AG04450 (cell line): Measurements from ENCODE around the gene NAP1L4. TPM values are rescaled to one million over a fixed set of nuclear protein-coding genes. Genes with fewer than 3 reads are reported as not detected.
A peak's percentile ranks its signal among the peaks of the same experiment; 100 is the strongest.

Experiments used
- CTCF ChIA-PET: fragments of 300-600, 350-600 bp; formaldehyde crosslinking; extraction: SDS; loops from one replicate; lab custom pipeline; 2022; ENCODE audit warnings: antibody characterized with exemption, inconsistent platforms; lab: Charles Lee
- POLR2A ChIA-PET: fragments of 350-600 bp; formaldehyde crosslinking; extraction: SDS; loops from one replicate; lab custom pipeline; 2021; ENCODE audit warnings: antibody characterized with exemption, inconsistent platforms; lab: Yijun Ruan, JAX
- DNase-seq: peaks from one replicate; pipeline ENCODE4 v3.0.0-alpha.2; 2011; ENCODE audit warnings: low read depth, low spot score
- H3K27ac ChIP-seq: one replicate; pipeline ENCODE4 v1.5.1; 2012; ENCODE audit warnings: low read depth, low read length, control low read depth
- H3K27me3 ChIP-seq: one replicate; pipeline ENCODE4 v1.6.0; 2012; ENCODE audit warnings: low read length; ENCODE audit not compliant: control insufficient read depth, insufficient read depth
- H3K4me3 ChIP-seq: 2 replicates; pipeline ENCODE4 v1.5.1; 2011; ENCODE audit warnings: mild to moderate bottlenecking, low read depth, low read length, control low read depth
- H3K9me3 ChIP-seq: 2 replicates; pipeline ENCODE4 v1.5.1; 2012; ENCODE audit warnings: low read length; ENCODE audit not compliant: control insufficient read depth, insufficient read depth
- polyA plus RNA-seq: library from polyadenylated mRNA; depleted of rRNA; stranded (reverse); fragments of >200 nt; gene quantifications from 2 replicates; pipeline ENCODE4 v1.2.3, GENCODE V29; 2011
- TF ChIP-seq, protein P1 (sequence below): IDR thresholded peaks from 2 replicates; pipeline ENCODE4 v1.5.1; 2011; ENCODE audit warnings: low read depth, low read length, control low read depth, inconsistent platforms

Gene NAP1L4
- polyA plus RNA-seq, 1 experiment, result 107 TPM

DNA sequence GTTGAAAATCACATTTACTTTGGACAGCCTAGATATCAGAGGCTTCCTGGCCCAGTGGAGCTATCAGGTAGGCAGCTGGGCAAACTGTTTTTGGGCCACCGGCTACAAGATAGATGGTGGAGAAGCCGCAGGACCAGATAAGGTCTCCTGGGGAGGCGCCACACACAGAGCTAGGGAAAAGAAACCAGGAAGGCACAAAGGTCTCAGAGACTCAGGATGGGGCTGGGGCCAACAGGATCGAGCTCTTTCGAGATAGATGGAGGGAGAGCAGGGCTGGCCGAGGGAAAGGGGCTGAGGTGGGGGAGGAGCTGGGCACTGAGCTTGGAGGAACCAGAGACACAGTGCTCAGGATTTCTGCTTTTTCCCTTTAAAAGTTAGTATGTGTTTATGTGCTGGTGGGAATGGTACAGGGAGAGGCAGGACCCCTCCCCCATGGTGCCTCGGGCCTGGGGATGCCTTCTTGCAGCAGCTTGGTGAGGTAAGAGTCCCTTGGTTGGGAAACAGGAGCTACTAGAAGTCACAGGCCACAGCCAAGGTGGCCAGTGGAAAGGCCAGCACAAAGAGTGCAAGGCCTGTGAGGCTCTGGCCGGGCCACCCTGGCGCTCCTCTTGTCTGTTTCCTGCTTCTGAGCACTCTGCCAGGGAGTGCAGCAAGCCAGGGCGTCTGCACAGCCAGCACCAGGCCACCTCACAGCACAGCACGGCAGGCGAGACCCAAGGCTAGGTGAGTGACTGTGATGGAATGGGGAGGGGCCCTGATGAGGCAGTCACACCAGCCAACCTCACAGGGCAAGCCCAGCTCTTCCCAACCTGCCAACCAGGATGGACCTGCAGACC lies 11.5 kb upstream of the NAP1L4 start:
- Histone ChIP-seq H3K4me3 (no peak overlapping the region), H3K27me3 (no peaks in the 10 kb centered on the region), H3K27ac (no peak overlapping the region), H3K9me3 (no peaks in the 10 kb centered on the region)
- TF ChIP-seq, protein P1, sequence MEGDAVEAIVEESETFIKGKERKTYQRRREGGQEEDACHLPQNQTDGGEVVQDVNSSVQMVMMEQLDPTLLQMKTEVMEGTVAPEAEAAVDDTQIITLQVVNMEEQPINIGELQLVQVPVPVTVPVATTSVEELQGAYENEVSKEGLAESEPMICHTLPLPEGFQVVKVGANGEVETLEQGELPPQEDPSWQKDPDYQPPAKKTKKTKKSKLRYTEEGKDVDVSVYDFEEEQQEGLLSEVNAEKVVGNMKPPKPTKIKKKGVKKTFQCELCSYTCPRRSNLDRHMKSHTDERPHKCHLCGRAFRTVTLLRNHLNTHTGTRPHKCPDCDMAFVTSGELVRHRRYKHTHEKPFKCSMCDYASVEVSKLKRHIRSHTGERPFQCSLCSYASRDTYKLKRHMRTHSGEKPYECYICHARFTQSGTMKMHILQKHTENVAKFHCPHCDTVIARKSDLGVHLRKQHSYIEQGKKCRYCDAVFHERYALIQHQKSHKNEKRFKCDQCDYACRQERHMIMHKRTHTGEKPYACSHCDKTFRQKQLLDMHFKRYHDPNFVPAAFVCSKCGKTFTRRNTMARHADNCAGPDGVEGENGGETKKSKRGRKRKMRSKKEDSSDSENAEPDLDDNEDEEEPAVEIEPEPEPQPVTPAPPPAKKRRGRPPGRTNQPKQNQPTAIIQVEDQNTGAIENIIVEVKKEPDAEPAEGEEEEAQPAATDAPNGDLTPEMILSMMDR, result no peak
- DNase-seq, result no peak
- CTCF ChIA-PET, result no interaction called here
- POLR2A ChIA-PET, result no interaction called here

DNA sequence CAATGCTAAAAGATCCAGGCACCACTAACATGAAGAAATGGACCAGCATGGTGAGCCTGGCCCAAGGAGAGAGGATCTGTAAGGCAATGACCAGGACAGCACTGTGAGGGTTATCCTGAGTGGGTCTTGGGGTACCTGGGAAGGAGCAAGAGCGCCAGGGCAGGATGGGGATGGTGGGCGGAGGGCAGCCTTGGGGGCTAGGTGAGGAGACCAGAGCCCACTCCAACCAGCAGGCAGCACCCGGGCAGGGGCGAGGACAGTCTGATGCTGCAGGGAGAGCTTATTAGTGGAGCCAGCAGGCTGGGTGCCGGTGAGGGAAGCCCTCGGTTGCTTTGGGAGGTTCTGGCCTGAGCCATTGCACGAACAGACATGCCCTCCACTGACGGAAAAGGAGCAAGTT lies 10.7 kb upstream of the NAP1L4 start:
- no peak overlapping the region for H3K4me3 ChIP-seq
- CTCF ChIA-PET, result no interaction called here
- POLR2A ChIA-PET, result no interaction called here
- no peak overlapping the region for H3K27ac ChIP-seq
- TF ChIP-seq, protein P1, result no peak
- H3K9me3 ChIP-seq, result no peaks in the 10 kb centered on the region
- H3K27me3 ChIP-seq, result no peaks in the 10 kb centered on the region
- no peak for DNase-seq

DNA sequence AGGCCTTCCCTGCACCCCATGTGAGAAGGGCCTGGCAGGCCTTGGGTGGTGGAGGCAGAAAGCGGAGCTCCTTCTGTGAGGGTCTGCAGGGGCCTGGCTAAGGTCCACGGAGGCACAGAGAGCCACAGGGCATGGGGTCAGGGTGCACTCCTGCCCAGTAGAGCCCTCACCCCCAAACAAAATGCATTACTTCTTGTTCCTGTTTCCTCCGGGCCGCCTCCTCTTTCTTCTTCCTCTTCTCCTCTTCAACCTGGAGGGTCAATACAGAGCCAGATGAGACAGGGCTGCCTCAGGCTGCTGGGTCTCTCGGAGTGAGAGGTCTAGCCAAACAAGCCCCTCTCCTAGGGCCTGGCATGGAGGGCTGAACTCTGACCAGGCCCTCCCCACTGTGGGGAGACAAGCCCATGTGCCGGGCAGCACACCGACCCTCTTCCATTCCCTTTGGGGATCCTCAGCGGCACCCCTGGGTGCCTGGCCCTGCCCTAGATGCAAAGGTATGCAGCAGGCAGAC lies 10.3 kb upstream of the NAP1L4 start:
- DNase-seq, result no peak
- H3K27me3 ChIP-seq, result no peaks in the 10 kb centered on the region
- no peaks in the 10 kb centered on the region for H3K9me3 ChIP-seq
- TF ChIP-seq, protein P1, result no peak
- POLR2A ChIA-PET, result no interaction called here
- CTCF ChIA-PET, result no interaction called here
- no peak overlapping the region for H3K4me3 ChIP-seq
- H3K27ac ChIP-seq, result no peak overlapping the region

DNA sequence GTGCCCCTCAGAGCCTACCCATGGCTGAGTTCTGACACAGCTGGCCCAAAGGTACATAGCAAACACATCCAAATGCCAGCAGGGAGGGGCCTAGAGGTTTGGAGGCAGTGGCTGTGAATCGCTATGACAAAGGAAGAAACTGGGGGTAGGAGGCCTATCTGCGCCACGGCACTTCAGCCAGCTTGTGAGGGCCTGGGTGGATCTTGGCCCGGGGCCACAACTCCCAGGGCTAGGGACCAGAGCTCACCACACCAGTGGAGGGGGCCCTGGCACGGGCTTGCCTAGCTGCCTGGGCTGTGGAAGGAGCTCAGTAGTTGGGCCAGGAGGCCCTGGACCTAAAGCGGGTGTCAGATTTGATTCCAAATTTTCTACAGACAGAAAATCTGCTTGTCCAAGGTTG lies 9.4 kb upstream of the NAP1L4 start:
- TF ChIP-seq, protein P1, result no peak
- Histone ChIP-seq H3K27ac (peak overlapping the region; percentile 47), H3K4me3 (no peak overlapping the region), H3K27me3 (no peaks in the 10 kb centered on the region), H3K9me3 (no peaks in the 10 kb centered on the region)
- no peak for DNase-seq
- ChIA-PET CTCF (no interaction called here), POLR2A (interaction anchor here (1.6 kb wide), 1 partner anchor 9 kb away, joined by 4 read pairs; the partner anchor contains the start of gene NAP1L4)
